Keratinocyte (primary cell): ENCODE measurements around the gene EFR3B. TPM values are rescaled to one million over a fixed set of nuclear protein-coding genes. Genes with fewer than 3 reads are reported as not detected.

Experiments
- DNase-seq: peaks from one replicate; pipeline ENCODE4 v3.0.0-alpha.2; 2011; ENCODE audit warnings: low read depth, missing footprints, low spot score
- FAIRE-seq: peaks from 2 replicates; lab custom pipeline; 2011; peaks lifted over from hg19 to GRCh38; lab: Jason Lieb, UNC
- H2AFZ ChIP-seq: 2 replicates; pipeline ENCODE4 v1.6.0; 2012; ENCODE audit warnings: low read length, control low read depth, inconsistent platforms; ENCODE audit not compliant: control insufficient read depth
- H3K27ac ChIP-seq: 2 replicates; pipeline ENCODE4 v1.5.1; 2011; ENCODE audit warnings: low read length; ENCODE audit not compliant: control insufficient read depth, insufficient read depth
- H3K27me3 ChIP-seq: 3 replicates; pipeline ENCODE4 v1.6.0; 2011; ENCODE audit warnings: low read length; ENCODE audit not compliant: control insufficient read depth, insufficient read depth; ENCODE audit errors: extremely low read depth
- H3K36me3 ChIP-seq, 2 experiments: 2 replicates in 1 of 2; 3 replicates in 1 of 2; pipeline ENCODE4 v1.5.1; 2011; ENCODE audit warnings: low read length in 2 of 2, mild to moderate bottlenecking in 1 of 2; ENCODE audit not compliant: control insufficient read depth in 2 of 2, insufficient read depth in 2 of 2; ENCODE audit errors: extremely low read depth in 1 of 2
- H3K4me1 ChIP-seq: 3 replicates; pipeline ENCODE4 v1.5.1; 2011; ENCODE audit warnings: low read length; ENCODE audit not compliant: control insufficient read depth, insufficient read depth; ENCODE audit errors: extremely low read depth
- H3K4me2 ChIP-seq: 3 replicates; pipeline ENCODE4 v1.6.0; 2011; ENCODE audit warnings: low read depth, low read length; ENCODE audit not compliant: control insufficient read depth, insufficient read depth; ENCODE audit errors: extremely low read depth
- H3K4me3 ChIP-seq, 3 experiments: fragments of 200-600 bp in 1 of 3; sonication (generic) in 1 of 3; 2 replicates in 2 of 3; 3 replicates in 1 of 3; pipeline ENCODE4 v1.5.1; 2011 to 2016; ENCODE audit warnings: low read length in 3 of 3, mild to moderate bottlenecking in 3 of 3, control low read depth in 2 of 3, inconsistent platforms in 1 of 3, low read depth in 1 of 3, mixed read lengths in 1 of 3, mixed run types in 1 of 3, moderate library complexity in 1 of 3; ENCODE audit not compliant: control insufficient read depth in 2 of 3, insufficient read depth in 2 of 3; ENCODE audit errors: extremely low read depth in 1 of 3
- H3K79me2 ChIP-seq: 2 replicates; pipeline ENCODE4 v1.6.0; 2012; ENCODE audit warnings: low read length; ENCODE audit not compliant: control insufficient read depth, insufficient read depth
- H3K9ac ChIP-seq: 3 replicates; pipeline ENCODE4 v1.6.0; 2011; ENCODE audit warnings: low read length; ENCODE audit not compliant: control insufficient read depth, insufficient read depth; ENCODE audit errors: extremely low read depth
- H3K9me1 ChIP-seq: 3 replicates; pipeline ENCODE4 v1.6.0; 2011; ENCODE audit warnings: low read length; ENCODE audit not compliant: control insufficient read depth, insufficient read depth; ENCODE audit errors: extremely low read depth
- H3K9me3 ChIP-seq: 2 replicates; pipeline ENCODE4 v1.5.1; 2012; ENCODE audit warnings: low read depth, low read length; ENCODE audit not compliant: control insufficient read depth
- H4K20me1 ChIP-seq: 3 replicates; pipeline ENCODE4 v1.6.0; 2011; ENCODE audit warnings: low read length; ENCODE audit not compliant: control insufficient read depth, insufficient read depth; ENCODE audit errors: extremely low read depth
- EZH2 ChIP-seq: IDR thresholded peaks from one replicate; pipeline ENCODE4 v1.6.1; 2012; ENCODE audit warnings: inconsistent platforms, mild to moderate bottlenecking, low read length, moderate library complexity
- dilution Hi-C: fragments of 300-500 bp; cut with MboI; formaldehyde crosslinking; loops from one replicate; pipeline ENCODE4 v1.7.0; 2020; ENCODE audit warnings: low sequenced_read_pairs; ENCODE audit not compliant: extremely low pct_ligation_motif_present
- polyA plus RNA-seq, 5 experiments: library from polyadenylated mRNA; depleted of rRNA in 3 of 5; stranded (reverse) in 3 of 5; stranded (forward) in 1 of 5; unstranded in 1 of 5; fragments of >200 nt; gene quantifications; 1 replicate in 1 of 5; 2 replicates in 3 of 5; 3 replicates in 1 of 5; pipeline versions ENCODE4 v1.2.1 to v1.2.3, GENCODE V29; 2011 to 2012; ENCODE audit warnings: missing spikeins in 2 of 5, low read depth in 1 of 5, low replicate concordance in 1 of 5
- TF ChIP-seq, protein P1 (sequence below), 3 experiments: IDR thresholded peaks in 1 of 3; conservative IDR thresholded peaks in 1 of 3; optimal IDR thresholded peaks in 1 of 3; 2 replicates in 2 of 3; 3 replicates in 1 of 3; pipeline versions ENCODE3 to v1.5.1; 2011; ENCODE audit warnings: low read length in 3 of 3, mild to moderate bottlenecking in 3 of 3, moderate library complexity in 2 of 3, control low read depth in 1 of 3, inconsistent platforms in 1 of 3; ENCODE audit not compliant: insufficient read depth in 2 of 3; ENCODE audit errors: extremely low read depth in 1 of 3

The EFR3B gene
- polyA plus RNA-seq, 1 donor (not counting 4 experiments of a cell fraction or from before 2014, with no cell fraction given) = 0.09 TPM

DNA sequence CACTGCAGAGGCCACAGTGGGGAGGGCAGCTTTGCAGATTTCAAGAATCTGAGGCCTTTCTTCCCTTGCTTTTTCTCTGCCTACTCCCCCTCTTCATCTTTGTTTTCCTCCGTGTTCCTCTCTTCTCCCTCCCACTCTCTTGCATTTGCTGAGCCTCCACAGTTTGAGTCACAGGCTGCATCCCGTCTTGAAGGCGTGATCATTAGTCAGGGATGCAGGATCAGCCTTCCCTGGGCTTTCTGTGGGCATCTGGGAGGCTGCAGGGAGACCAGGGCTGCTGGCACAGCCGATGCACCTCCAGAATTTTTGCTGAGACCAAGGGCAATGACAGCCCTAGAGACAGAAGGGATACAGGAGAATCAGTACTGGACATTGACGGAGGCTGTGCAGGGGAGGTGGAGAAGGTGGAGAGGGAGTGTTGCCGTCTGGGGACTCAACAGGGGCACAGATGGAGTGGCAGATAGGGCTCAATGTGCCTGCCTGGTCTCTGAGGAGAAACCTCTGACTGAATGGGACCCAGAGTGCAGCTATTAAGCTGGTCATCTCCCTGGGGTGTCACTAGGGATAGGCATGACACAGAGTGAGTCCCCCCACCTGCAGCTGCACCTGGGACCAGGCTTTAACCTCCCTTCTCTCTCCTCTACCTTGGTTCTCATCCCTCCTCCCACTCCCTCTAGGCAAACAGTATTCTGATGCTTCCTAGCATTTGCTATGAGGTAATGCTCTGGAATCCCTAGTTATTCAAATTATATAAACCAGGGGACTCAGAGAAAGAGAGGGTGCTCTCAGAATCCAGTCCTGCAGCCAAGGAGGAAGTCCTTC, 41.2 kb upstream of the EFR3B start:
- Histone ChIP-seq H3K27ac (no peak overlapping the region), H3K27me3 (peaks cover 8% of the 10 kb centered on the region), H3K36me3 (no peaks in the 10 kb centered on the region), H3K79me2 (no peaks in the 10 kb centered on the region), H3K4me2 (no peak overlapping the region), H2AFZ (no peak overlapping the region), H3K4me3 (no peak overlapping the region), H3K9me1 (no peaks in the 10 kb centered on the region), H3K4me1 (no peaks in the 10 kb centered on the region), H3K9ac (no peak overlapping the region), H3K9me3 (no peaks in the 10 kb centered on the region), H4K20me1 (no peaks in the 10 kb centered on the region)
- dilution Hi-C loops = no loop called here
- DNase-seq (no peak), FAIRE-seq (no peak)
- TF ChIP-seq, protein P1, sequence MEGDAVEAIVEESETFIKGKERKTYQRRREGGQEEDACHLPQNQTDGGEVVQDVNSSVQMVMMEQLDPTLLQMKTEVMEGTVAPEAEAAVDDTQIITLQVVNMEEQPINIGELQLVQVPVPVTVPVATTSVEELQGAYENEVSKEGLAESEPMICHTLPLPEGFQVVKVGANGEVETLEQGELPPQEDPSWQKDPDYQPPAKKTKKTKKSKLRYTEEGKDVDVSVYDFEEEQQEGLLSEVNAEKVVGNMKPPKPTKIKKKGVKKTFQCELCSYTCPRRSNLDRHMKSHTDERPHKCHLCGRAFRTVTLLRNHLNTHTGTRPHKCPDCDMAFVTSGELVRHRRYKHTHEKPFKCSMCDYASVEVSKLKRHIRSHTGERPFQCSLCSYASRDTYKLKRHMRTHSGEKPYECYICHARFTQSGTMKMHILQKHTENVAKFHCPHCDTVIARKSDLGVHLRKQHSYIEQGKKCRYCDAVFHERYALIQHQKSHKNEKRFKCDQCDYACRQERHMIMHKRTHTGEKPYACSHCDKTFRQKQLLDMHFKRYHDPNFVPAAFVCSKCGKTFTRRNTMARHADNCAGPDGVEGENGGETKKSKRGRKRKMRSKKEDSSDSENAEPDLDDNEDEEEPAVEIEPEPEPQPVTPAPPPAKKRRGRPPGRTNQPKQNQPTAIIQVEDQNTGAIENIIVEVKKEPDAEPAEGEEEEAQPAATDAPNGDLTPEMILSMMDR (optimal IDR thresholded peaks at IDR 0.05 in 1 of 3, IDR thresholded peaks at IDR 0.05 in 1 of 3, conservative IDR thresholded peaks at IDR 0.05 in 1 of 3; ENCODE audit: extremely low read depth in 1 of 3, insufficient read depth in 2 of 3, low read length in 3 of 3) = no peak
- no peak for TF ChIP-seq EZH2

DNA sequence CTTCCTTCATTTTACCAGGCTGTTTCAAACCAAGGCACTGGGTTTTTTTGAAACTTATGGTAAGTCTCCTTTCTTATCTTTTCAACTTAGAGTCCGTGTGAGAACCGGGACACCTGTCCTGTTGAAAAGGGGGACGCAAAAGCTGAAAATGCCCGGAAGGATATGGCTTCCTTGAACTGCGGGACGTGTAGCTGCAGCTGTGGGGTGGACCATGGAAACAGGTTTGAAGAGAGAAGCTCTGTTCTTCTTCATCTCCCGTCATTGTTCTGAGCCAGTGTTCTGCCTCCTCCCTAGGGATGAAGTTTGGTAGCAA, 40.6 kb upstream of the EFR3B start:
- Histone ChIP-seq H3K27ac (no peak overlapping the region), H3K9me3 (no peaks in the 10 kb centered on the region), H3K9me1 (no peaks in the 10 kb centered on the region), H3K4me2 (no peak overlapping the region), H3K4me1 (no peaks in the 10 kb centered on the region), H3K79me2 (no peaks in the 10 kb centered on the region), H3K27me3 (peaks cover 8% of the 10 kb centered on the region), H3K4me3 (no peak overlapping the region), H3K9ac (no peak overlapping the region), H3K36me3 (no peaks in the 10 kb centered on the region), H4K20me1 (no peaks in the 10 kb centered on the region), H2AFZ (no peak overlapping the region)
- no peak for TF ChIP-seq EZH2
- TF ChIP-seq, protein P1 (optimal IDR thresholded peaks at IDR 0.05 in 1 of 3, IDR thresholded peaks at IDR 0.05 in 1 of 3, conservative IDR thresholded peaks at IDR 0.05 in 1 of 3; ENCODE audit: extremely low read depth in 1 of 3, insufficient read depth in 2 of 3, low read length in 3 of 3) = no peak
- FAIRE-seq (no peak), DNase-seq (no peak)
- dilution Hi-C loops = no loop called here
